Muscle of back (tissue), 11 donors: ENCODE measurements around the gene TAF7L. TPM values are rescaled to one million over a fixed set of nuclear protein-coding genes. Genes with fewer than 3 reads are reported as not detected.

Experiments used
- DNase-seq, 3 donors: peaks; one replicate each; pipeline versions ENCODE4 v3.0.0 to v3.0.0-alpha.2; 2013
- polyA plus RNA-seq, 10 donors: library from polyadenylated mRNA; unstranded; fragments of 120-200 nt; gene quantifications; one replicate each; pipeline ENCODE4 v1.2.1, GENCODE V29; 2013; ENCODE audit not compliant: insufficient read length in 10 of 10

The TAF7L gene
- polyA plus RNA-seq, 10 donors: 0.12 to 0.46 (median 0.18) TPM

DNA sequence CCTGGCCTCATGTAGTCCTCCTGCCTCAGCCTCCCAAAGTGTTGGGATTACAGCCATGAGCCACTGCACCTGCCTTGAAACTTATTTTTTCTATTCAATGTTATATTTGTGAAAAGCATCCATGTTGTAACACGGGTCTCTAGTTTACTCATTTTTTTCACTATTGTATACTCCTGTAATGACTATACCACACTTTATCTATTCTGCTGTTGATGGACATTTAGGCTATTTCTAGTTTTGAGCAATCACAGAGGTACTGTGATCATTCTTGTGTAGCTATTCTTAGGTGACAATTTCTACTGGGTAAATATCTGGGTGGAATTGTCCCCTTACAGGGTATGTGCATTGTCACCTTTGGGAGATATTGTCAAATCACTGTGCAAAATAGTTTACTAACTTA, 67.9 kb downstream of the TAF7L start:
- DNase-seq: no peak

DNA sequence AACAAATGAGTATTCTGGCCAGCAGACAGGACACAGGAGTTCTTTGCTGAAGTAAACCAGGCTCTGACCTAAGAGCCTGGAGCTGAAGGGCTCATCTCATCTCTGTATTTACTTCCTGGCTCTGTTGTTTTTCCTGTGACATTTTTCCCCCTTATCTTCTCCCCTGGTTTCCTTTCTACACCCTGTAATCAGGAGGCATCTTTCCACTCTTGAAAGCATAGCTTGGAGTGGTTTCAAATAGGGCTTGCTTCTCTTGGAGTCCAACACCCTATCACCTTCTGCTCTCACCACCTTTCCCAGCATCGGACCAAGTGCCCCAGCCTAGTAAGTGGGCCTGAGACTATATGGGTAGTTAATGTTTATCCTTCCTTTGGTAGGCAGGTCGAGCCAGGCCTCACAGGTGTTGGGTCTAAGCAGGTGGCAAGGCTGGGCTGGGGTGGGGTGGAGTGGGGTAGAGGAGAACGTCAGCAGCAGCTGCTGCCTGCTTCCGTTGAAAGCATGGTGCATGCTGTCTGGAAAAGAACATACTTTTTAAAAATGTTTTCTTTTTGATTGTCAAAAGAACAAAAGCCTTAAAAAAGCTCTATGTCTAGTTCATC, 70.4 kb downstream of the TAF7L start:
- DNase-seq: no peak

GRCh38 chrX:101219864-101220346, 71.2 kb downstream of the TAF7L start:
- peak in 2 of 3 donors; percentile 27 to 57 for DNase-seq

- no peak for DNase-seq
These were observed 71.8 kb downstream of the TAF7L start, which contains the start of gene DRP2 for GRCh38 chrX:101219116-101219863. Gene DRP2 (plus strand): TSS chrX:101219786. CDS start chrX:101231648, 11,862 bp downstream.

Other genes with a start within 250 kb of the TAF7L start
- gene TRMT2B, start 239.2 kb downstream of the TAF7L start, polyA plus RNA-seq: 1 to 10 TPM; 7.1 to 9.3 (median 8.6) TPM
- gene TMEM35A, start 212.5 kb downstream of the TAF7L start, polyA plus RNA-seq: 1 to 10 TPM; 2.2 to 4.8 (median 2.7) TPM
- 1 to 10 TPM; 4.3 to 9.1 (median 5.3) TPM for gene CENPI, start 193.1 kb downstream of the TAF7L start, polyA plus RNA-seq
- 1 to 10 TPM in 9 of 10 donors, under 1 TPM in 1; 0.97 to 3.4 (median 1.7) TPM for gene DRP2, start 71.5 kb downstream of the TAF7L start, polyA plus RNA-seq
- gene TIMM8A, start 57.4 kb upstream of the TAF7L start, polyA plus RNA-seq: 10 to 100 TPM in 8 of 10 donors, 1 to 10 TPM in 2; 9.6 to 14.7 (median 10.8) TPM
- 1 to 10 TPM; 1.5 to 3.9 (median 2.5) TPM for gene BTK, start 94.9 kb upstream of the TAF7L start, polyA plus RNA-seq
- gene RPL36A, start 99.7 kb upstream of the TAF7L start, polyA plus RNA-seq: 1,000 to 10,000 TPM; 1,054 to 1,994 (median 1,337) TPM
- gene GLA, start 116.6 kb upstream of the TAF7L start, polyA plus RNA-seq: 10 to 100 TPM; 15.2 to 25.6 (median 17.5) TPM
- gene HNRNPH2, start 116.9 kb upstream of the TAF7L start, polyA plus RNA-seq: 10 to 100 TPM; 63.4 to 80.1 (median 70.1) TPM
- 10 to 100 TPM; 22.7 to 52.8 (median 46.3) TPM for gene ARMCX4, start 194.1 kb upstream of the TAF7L start, polyA plus RNA-seq